Loucy (cell line): Measurements from ENCODE around the gene HRH3.

Source experiments
- H2AFZ ChIP-seq: fragments of 200-600 bp; sonication (generic); 2 replicates; pipeline ENCODE4 v1.6.0; 2016; ENCODE audit warnings: antibody characterized with exemption, mild to moderate bottlenecking, low read length, moderate library complexity
- H3F3A ChIP-seq: fragments of 200-600 bp; 2 replicates; pipeline ENCODE4 v1.6.0; 2016; ENCODE audit warnings: antibody characterized with exemption, low read depth, mild to moderate bottlenecking
- H3K27me3 ChIP-seq: fragments of 200-600 bp; sonication (generic); 2 replicates; pipeline ENCODE4 v1.6.1; 2014; ENCODE audit warnings: low read length, mild to moderate bottlenecking; ENCODE audit not compliant: insufficient read depth, poor library complexity, severe bottlenecking
- H3K36me3 ChIP-seq: fragments of 200-600 bp; sonication (generic); 2 replicates; pipeline ENCODE4 v1.6.1; 2016; ENCODE audit warnings: low read length; ENCODE audit not compliant: insufficient read depth
- H3K4me1 ChIP-seq: fragments of 200-600 bp; sonication (generic); 2 replicates; pipeline ENCODE4 v1.5.1; 2014; ENCODE audit warnings: low read length, mild to moderate bottlenecking; ENCODE audit not compliant: insufficient read depth, poor library complexity, severe bottlenecking
- H3K4me2 ChIP-seq: fragments of 200-600 bp; sonication (generic); 2 replicates; pipeline ENCODE4 v1.6.0; 2014; ENCODE audit warnings: antibody characterized with exemption, low read length, low read depth, mild to moderate bottlenecking; ENCODE audit not compliant: poor library complexity, severe bottlenecking
- H3K4me3 ChIP-seq: fragments of 200-600 bp; sonication (generic); 2 replicates; pipeline ENCODE4 v1.5.1; 2014; ENCODE audit warnings: low read length, mild to moderate bottlenecking, mixed read lengths; ENCODE audit not compliant: poor library complexity, severe bottlenecking
- H3K79me2 ChIP-seq: fragments of 200-600 bp; sonication (generic); 2 replicates; pipeline ENCODE4 v1.6.1; 2014; ENCODE audit warnings: low read length; ENCODE audit not compliant: insufficient read depth
- H3K9ac ChIP-seq: fragments of 200-600 bp; sonication (generic); 2 replicates; pipeline ENCODE4 v1.6.0; 2014; ENCODE audit warnings: mild to moderate bottlenecking, low read depth, low read length, moderate library complexity; ENCODE audit not compliant: poor library complexity, severe bottlenecking
- H3K9me2 ChIP-seq: fragments of 200-600 bp; sonication (generic); replicated peaks from 2 replicates; pipeline ENCODE4 v1.6.1; 2016; ENCODE audit warnings: low read depth, low read length, mixed read lengths
- H3K9me3 ChIP-seq: fragments of 200-600 bp; sonication (generic); 2 replicates; pipeline ENCODE4 v1.6.1; 2014; ENCODE audit warnings: mild to moderate bottlenecking, antibody characterized with exemption, low read length, low read depth; ENCODE audit not compliant: insufficient read depth
- H4K20me1 ChIP-seq: fragments of 200-600 bp; sonication (generic); 2 replicates; pipeline ENCODE4 v1.6.0; 2014; ENCODE audit warnings: antibody characterized with exemption, low read length, mild to moderate bottlenecking; ENCODE audit not compliant: insufficient read depth, poor library complexity, severe bottlenecking
- EZH2phosphoT487 ChIP-seq: fragments of 200-600 bp; IDR thresholded peaks from 2 replicates; pipeline ENCODE4 v1.6.1; 2018; ENCODE audit warnings: antibody characterized with exemption, mild to moderate bottlenecking, moderate library complexity, borderline replicate concordance
- TF ChIP-seq, protein P1 (sequence below): fragments of 200-600 bp; sonication (generic); conservative IDR thresholded peaks from 2 replicates; pipeline ENCODE4 v1.5.1; 2014; ENCODE audit warnings: mild to moderate bottlenecking, antibody characterized with exemption, low read length

The HRH3 gene

DNA sequence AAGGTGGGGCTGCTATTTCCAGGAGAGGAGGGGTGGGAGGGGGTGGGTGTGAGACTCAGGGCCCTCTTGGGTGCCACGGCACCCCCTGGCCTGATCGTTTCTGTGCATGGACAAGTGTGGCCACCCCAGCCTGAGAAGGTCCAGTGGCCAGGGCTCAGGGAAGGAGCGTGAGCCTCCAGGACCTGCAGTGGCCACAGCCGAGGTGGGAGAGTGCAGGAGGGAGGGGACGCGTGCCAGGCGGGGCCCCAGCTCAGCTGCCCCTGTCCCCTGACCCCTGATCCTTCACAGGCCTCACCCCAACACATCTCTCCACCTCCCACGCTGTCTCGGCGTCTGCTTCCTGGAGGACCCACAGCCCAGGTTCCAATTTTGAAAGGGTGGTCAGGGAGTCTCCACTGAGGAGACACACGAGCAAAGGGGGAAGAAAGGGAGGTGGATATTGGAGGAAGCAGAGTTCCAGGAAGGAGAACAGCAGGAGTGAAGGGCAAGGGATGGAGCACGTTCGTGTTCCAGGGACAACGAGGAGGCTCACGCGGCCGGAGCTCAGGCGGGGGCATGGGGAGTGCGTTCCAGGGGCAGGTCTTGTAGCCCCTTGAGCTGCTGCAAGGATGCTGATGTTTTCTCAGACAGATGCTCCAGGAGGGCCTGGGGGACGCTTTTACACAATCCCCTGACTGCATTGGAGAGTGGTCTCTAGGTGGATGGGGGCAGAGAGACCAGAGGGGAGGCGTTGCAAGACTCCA, 4.2 kb upstream of the HRH3 start:
- Histone ChIP-seq H3K4me1 (no peaks in the 10 kb centered on the region), H3K4me3 (no peak overlapping the region), H2AFZ (no peak overlapping the region), H3K36me3 (no peaks in the 10 kb centered on the region), H3K27me3 (no peaks in the 10 kb centered on the region), H3K4me2 (no peak overlapping the region), H3K79me2 (no peaks in the 10 kb centered on the region), H3K9ac (no peak overlapping the region), H3K9me2 (no peaks in the 10 kb centered on the region), H3F3A (no peaks in the 10 kb centered on the region), H3K9me3 (no peaks in the 10 kb centered on the region), H4K20me1 (no peaks in the 10 kb centered on the region)
- TF ChIP-seq, protein P1, sequence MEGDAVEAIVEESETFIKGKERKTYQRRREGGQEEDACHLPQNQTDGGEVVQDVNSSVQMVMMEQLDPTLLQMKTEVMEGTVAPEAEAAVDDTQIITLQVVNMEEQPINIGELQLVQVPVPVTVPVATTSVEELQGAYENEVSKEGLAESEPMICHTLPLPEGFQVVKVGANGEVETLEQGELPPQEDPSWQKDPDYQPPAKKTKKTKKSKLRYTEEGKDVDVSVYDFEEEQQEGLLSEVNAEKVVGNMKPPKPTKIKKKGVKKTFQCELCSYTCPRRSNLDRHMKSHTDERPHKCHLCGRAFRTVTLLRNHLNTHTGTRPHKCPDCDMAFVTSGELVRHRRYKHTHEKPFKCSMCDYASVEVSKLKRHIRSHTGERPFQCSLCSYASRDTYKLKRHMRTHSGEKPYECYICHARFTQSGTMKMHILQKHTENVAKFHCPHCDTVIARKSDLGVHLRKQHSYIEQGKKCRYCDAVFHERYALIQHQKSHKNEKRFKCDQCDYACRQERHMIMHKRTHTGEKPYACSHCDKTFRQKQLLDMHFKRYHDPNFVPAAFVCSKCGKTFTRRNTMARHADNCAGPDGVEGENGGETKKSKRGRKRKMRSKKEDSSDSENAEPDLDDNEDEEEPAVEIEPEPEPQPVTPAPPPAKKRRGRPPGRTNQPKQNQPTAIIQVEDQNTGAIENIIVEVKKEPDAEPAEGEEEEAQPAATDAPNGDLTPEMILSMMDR, result no peak
- TF ChIP-seq EZH2phosphoT487, result no peak

DNA sequence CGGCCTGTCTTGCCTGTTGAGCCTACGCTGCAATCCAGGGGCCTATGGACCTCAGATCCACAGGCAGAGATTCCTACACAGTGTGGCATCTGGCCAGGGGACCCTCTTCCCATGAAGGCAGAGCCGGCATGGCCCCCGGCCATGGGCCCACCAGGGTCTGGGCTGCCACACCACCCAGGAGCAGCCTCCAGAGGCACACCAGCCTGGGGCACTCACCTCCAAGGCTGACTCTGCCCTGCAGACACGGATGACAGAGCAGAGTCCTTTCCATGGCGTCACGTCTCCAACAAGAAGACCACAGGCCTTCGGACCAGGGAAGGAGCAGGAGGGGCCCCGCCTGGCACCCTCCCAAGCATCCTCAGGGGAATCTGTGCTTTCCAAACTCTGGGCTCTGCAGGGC, 3.5 kb upstream of the HRH3 start:
- Histone ChIP-seq H3K9me2 (no peaks in the 10 kb centered on the region), H4K20me1 (no peaks in the 10 kb centered on the region), H3K4me2 (no peak overlapping the region), H3K4me1 (no peaks in the 10 kb centered on the region), H3K9ac (no peak overlapping the region), H3K27me3 (no peaks in the 10 kb centered on the region), H3K36me3 (no peaks in the 10 kb centered on the region), H3K9me3 (no peaks in the 10 kb centered on the region), H3F3A (no peaks in the 10 kb centered on the region), H3K4me3 (no peak overlapping the region), H2AFZ (no peak overlapping the region), H3K79me2 (no peaks in the 10 kb centered on the region)
- TF ChIP-seq, protein P1, result no peak
- no peak for TF ChIP-seq EZH2phosphoT487

DNA sequence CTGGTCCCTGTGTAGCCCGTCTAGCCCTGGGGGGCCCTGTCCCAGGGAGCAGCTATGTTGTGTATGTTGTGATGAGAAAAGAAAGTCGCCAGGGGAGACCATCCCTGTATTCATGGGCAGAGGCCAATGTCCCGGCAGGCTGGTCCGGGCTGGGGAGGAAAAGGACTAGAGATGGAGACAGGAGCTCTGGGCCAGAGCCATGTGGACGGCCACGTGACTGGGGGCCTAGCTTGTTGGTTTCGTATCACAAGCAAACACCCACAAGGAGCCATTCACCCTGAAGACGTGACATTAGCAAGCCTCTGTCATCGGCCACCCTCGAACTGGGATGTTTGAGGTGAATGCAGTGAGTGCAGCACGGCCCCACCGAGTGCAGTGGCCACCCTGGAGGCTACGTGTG, 2.9 kb upstream of the HRH3 start:
- Histone ChIP-seq H3K9ac (no peak overlapping the region), H3K9me3 (no peaks in the 10 kb centered on the region), H3K4me3 (no peak overlapping the region), H3K27me3 (no peaks in the 10 kb centered on the region), H2AFZ (no peak overlapping the region), H3F3A (no peaks in the 10 kb centered on the region), H3K36me3 (no peaks in the 10 kb centered on the region), H3K4me1 (no peaks in the 10 kb centered on the region), H3K9me2 (no peaks in the 10 kb centered on the region), H3K4me2 (no peak overlapping the region), H4K20me1 (no peaks in the 10 kb centered on the region), H3K79me2 (no peaks in the 10 kb centered on the region)
- no peak for TF ChIP-seq EZH2phosphoT487
- TF ChIP-seq, protein P1, result no peak
